ENCODE measurements around the gene SIX4. TPM values are rescaled to one million over a fixed set of nuclear protein-coding genes. Genes with fewer than 3 reads are reported as not detected.

Gene SIX4
- not detected for total RNA-seq
- polyA plus RNA-seq = not detected
- total RNA-seq = 0 to 0.08 (median 0) reads per million in 6 experiments

GRCh38 chr14:60723907-60724618 is at the start of gene SIX4:
Gene SIX4, minus strand, starts transcription at chr14:60724351. Its CDS starts 277 bp downstream, at chr14:60724074.
- Mint-ChIP-seq H3K36me3 (peaks cover 0 to under 1% (median 0%) of the 10 kb centered on the region in 3 donors), H3K27me3 (peaks cover 47 to 86% (median 66%) of the 10 kb centered on the region in 5 donors), H3K9me3 (peaks cover 0 to 4% (median 0%) of the 10 kb centered on the region in 9 donors), H3K4me3 (peak within 1 kb of the TSS; percentile 85 to 95 (median 91)), H3K4me1 (peaks cover 13 to 32% (median 22%) of the 10 kb centered on the region in 4 donors), H3K27ac (peak within 1 kb of the TSS in 2 of 10 donors; percentile 34 to 52)
- DNase-seq = no peak
- ATAC-seq = no peak
- POLR2A ChIA-PET = no interaction called here

GRCh38 chr14:60773558-60773957 is 49.4 kb upstream of the SIX4 start:
- no peak for ATAC-seq
- POLR2A ChIA-PET = no interaction called here
- DNase-seq = no peak
- Mint-ChIP-seq H3K4me3 (no peak overlapping the region), H3K27ac (no peak overlapping the region), H3K36me3 (no peaks in the 10 kb centered on the region), H3K4me1 (peaks cover 4 to 12% (median 8%) of the 10 kb centered on the region in 4 donors), H3K27me3 (no peaks in the 10 kb centered on the region), H3K9me3 (no peaks in the 10 kb centered on the region)

DNA sequence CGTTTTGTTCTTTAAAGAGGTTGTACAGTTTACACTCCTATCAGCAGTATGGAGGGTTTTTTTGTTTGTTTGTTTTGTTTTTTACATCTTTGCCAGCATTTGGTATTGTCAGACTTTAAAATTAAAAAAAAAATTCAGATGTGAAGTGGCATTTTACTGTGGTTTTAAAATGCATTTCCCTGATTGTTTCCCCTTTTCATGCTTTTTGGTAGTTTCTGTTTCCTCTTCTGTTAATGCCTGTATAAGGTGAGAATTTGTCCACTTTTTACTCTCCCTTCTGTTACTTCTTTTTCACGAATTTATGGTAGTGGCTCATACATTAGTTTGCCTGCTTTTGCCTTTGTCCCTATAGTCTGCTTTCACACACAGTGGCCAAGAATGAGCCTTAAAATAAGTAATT is 47.0 kb upstream of the SIX4 start:
- POLR2A ChIA-PET = no interaction called here
- no peak overlapping the region for H3K27ac Mint-ChIP-seq
- peaks cover 6 to 12% (median 8%) of the 10 kb centered on the region in 4 donors for H3K4me1 Mint-ChIP-seq
- H3K36me3 Mint-ChIP-seq = peaks cover 0 to 2% (median 0%) of the 10 kb centered on the region in 3 donors
- ATAC-seq = no peak
- H3K27me3 Mint-ChIP-seq = no peaks in the 10 kb centered on the region
- no peak for DNase-seq
- H3K9me3 Mint-ChIP-seq = no peaks in the 10 kb centered on the region
- no peak overlapping the region for H3K4me3 Mint-ChIP-seq

DNA sequence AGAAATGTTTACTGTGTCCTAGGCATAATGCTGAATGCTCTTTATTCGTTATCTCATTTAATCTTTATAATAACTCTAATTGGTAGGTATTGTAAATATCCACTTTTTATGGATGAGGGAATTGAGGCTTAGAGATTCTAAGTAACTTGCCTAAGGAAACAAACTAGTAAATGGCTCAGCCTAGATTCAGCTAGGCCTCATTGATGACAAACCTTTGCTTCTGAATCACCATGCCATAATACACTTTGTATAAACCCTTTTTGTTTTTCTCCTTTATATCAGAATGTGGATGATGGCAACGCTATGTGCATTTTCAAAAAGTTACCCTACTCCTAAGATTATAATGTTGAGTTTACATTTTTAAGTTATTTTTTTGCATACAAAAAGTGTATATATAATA is 44.5 kb upstream of the SIX4 start:
- no peak overlapping the region for H3K27ac Mint-ChIP-seq

DNA sequence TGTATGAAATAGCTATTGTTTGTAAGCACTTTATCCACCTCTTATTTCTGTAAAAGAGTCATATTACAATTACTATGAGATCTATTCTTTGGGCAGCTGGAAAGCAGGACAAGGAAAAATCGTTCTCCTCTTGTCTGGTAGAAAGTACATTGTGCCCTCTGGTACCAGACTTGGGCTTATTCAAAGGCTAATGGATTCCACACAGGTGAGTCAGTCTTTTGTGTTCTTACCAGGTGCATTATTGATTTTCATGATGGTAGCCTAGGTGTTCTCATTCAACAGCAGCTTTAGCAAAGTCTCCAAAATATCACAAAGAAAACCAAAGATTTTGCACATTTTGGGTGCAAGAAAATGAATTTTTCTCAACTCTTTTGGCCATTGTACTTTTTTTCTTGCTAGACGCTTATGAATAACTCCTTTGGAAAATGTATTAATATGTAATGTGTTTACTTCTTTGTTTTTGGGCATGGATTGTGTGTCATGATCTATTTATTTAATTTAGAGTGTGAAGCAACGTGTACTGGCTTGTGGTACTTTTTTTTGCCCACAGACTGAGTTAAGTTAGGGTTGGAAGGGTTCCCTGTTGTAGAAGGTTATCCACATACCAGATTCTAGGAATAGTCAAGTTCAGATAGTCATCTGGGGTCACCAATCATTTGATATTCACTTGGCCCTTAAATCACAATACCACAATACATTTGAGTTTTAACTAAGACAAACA is 36.7 kb upstream of the SIX4 start:
- no peak overlapping the region for H3K4me3 Mint-ChIP-seq
- peaks cover 0 to 6% (median 0%) of the 10 kb centered on the region in 3 donors for H3K36me3 Mint-ChIP-seq
- no peak for DNase-seq
- peaks cover 0 to 6% (median under 1%) of the 10 kb centered on the region in 5 donors for H3K27me3 Mint-ChIP-seq
- H3K9me3 Mint-ChIP-seq = no peaks in the 10 kb centered on the region
- peaks cover 12 to 33% (median 29%) of the 10 kb centered on the region in 4 donors for H3K4me1 Mint-ChIP-seq
- POLR2A ChIA-PET = no interaction called here
- H3K27ac Mint-ChIP-seq = no peak overlapping the region
- no peak for ATAC-seq

More for the DNA sequence above, 44.5 kb upstream of the SIX4 start:
- POLR2A ChIA-PET = no interaction called here
- peaks cover 8 to 20% (median 8%) of the 10 kb centered on the region in 4 donors for H3K4me1 Mint-ChIP-seq
- no peaks in the 10 kb centered on the region for H3K9me3 Mint-ChIP-seq
- H3K27me3 Mint-ChIP-seq = no peaks in the 10 kb centered on the region
- no peak for ATAC-seq
- no peak overlapping the region for H3K4me3 Mint-ChIP-seq
- DNase-seq = no peak
- peaks cover 0 to 2% (median 0%) of the 10 kb centered on the region in 3 donors for H3K36me3 Mint-ChIP-seq

- no peak for DNase-seq
- Mint-ChIP-seq H3K27ac (no peak overlapping the region), H3K4me1 (peaks cover 12 to 36% (median 30%) of the 10 kb centered on the region in 4 donors), H3K4me3 (no peak overlapping the region), H3K9me3 (no peaks in the 10 kb centered on the region), H3K36me3 (peaks cover 0 to 7% (median 0%) of the 10 kb centered on the region in 3 donors), H3K27me3 (peaks cover 0 to 6% (median 3%) of the 10 kb centered on the region in 5 donors)
- POLR2A ChIA-PET = no interaction called here
- no peak for ATAC-seq
Observed at GRCh38 chr14:60760209-60760608, 36.1 kb upstream of the SIX4 start.

GRCh38 chr14:60758885-60759284 is 34.7 kb upstream of the SIX4 start:
- POLR2A ChIA-PET = no interaction called here
- H3K9me3 Mint-ChIP-seq = no peaks in the 10 kb centered on the region
- H3K36me3 Mint-ChIP-seq = peaks cover 0 to 7% (median 1%) of the 10 kb centered on the region in 3 donors
- ATAC-seq = no peak
- DNase-seq = no peak
- no peak overlapping the region for H3K27ac Mint-ChIP-seq
- peaks cover 0 to 6% (median 3%) of the 10 kb centered on the region in 5 donors for H3K27me3 Mint-ChIP-seq
- peaks cover 11 to 42% (median 34%) of the 10 kb centered on the region in 4 donors for H3K4me1 Mint-ChIP-seq
- H3K4me3 Mint-ChIP-seq = peak overlapping the region in 4 of 10 donors; percentile 12 to 51 (median 34)

GRCh38 chr14:60757567-60758002 is 33.4 kb upstream of the SIX4 start:
- no peaks in the 10 kb centered on the region for H3K9me3 Mint-ChIP-seq
- POLR2A ChIA-PET = no interaction called here
- no peak overlapping the region for H3K4me3 Mint-ChIP-seq
- peaks cover 21 to 54% (median 45%) of the 10 kb centered on the region in 4 donors for H3K4me1 Mint-ChIP-seq
- no peak overlapping the region for H3K27ac Mint-ChIP-seq
- peaks cover 0 to 9% (median 2%) of the 10 kb centered on the region in 3 donors for H3K36me3 Mint-ChIP-seq
- H3K27me3 Mint-ChIP-seq = peaks cover 0 to 6% (median 3%) of the 10 kb centered on the region in 5 donors
- ATAC-seq = no peak
- DNase-seq = no peak

GRCh38 chr14:60756847-60757246 is 32.7 kb upstream of the SIX4 start:
- POLR2A ChIA-PET = no interaction called here
- DNase-seq (no peak), ATAC-seq (no peak)
- peaks cover 0 to 9% (median 2%) of the 10 kb centered on the region in 3 donors for H3K36me3 Mint-ChIP-seq
- H3K27ac Mint-ChIP-seq = no peak overlapping the region
- H3K4me1 Mint-ChIP-seq = peaks cover 21 to 58% (median 44%) of the 10 kb centered on the region in 4 donors
- no peaks in the 10 kb centered on the region for H3K9me3 Mint-ChIP-seq
- H3K4me3 Mint-ChIP-seq = no peak overlapping the region
- H3K27me3 Mint-ChIP-seq = peaks cover 0 to 6% (median 3%) of the 10 kb centered on the region in 5 donors

GRCh38 chr14:60753264-60754119 is 29.3 kb upstream of the SIX4 start:
- peaks cover 0 to 10% (median 2%) of the 10 kb centered on the region in 3 donors for H3K36me3 Mint-ChIP-seq
- peak; percentile 95 to 97 for ATAC-seq
- POLR2A ChIA-PET = no interaction called here
- DNase-seq = peak in 9 of 10 donors; percentile 37 to 91 (median 82)
- H3K27ac Mint-ChIP-seq = peak overlapping the region; percentile 43 to 89 (median 82)
- peak overlapping the region; percentile 2 to 80 (median 66) for H3K4me3 Mint-ChIP-seq
- H3K27me3 Mint-ChIP-seq = peaks cover 0 to 8% (median 4%) of the 10 kb centered on the region in 5 donors
- H3K4me1 Mint-ChIP-seq = peaks cover 18 to 45% (median 33%) of the 10 kb centered on the region in 4 donors
- no peaks in the 10 kb centered on the region for H3K9me3 Mint-ChIP-seq

- no peak for ATAC-seq
- no peak overlapping the region for H3K4me3 Mint-ChIP-seq
- H3K27me3 Mint-ChIP-seq = peaks cover 0 to 1% (median 0%) of the 10 kb centered on the region in 5 donors
- peaks cover 15 to 27% (median 19%) of the 10 kb centered on the region in 3 donors for H3K36me3 Mint-ChIP-seq
- peaks cover 8 to 15% (median 13%) of the 10 kb centered on the region in 4 donors for H3K4me1 Mint-ChIP-seq
- peaks cover 0 to 27% (median 8%) of the 10 kb centered on the region in 9 donors for H3K9me3 Mint-ChIP-seq
- POLR2A ChIA-PET = no interaction called here
- DNase-seq = no peak
- H3K27ac Mint-ChIP-seq = no peak overlapping the region
Observed at GRCh38 chr14:60744566-60744965, 20.4 kb upstream of the SIX4 start.

All from naive thymus-derived CD8-positive, alpha-beta T cell (primary cell).